K562 (cell line): Measurements from ENCODE around the gene GARNL3. TPM values are rescaled to one million over a fixed set of nuclear protein-coding genes. Genes with fewer than 3 reads are reported as not detected.

ENCODE experiments used
- BRD4 ChIP-seq: fragments of 200-600 bp; sonication (generic); IDR thresholded peaks from 2 replicates; pipeline ENCODE4 v1.6.1; 2017; ENCODE audit warnings: inconsistent platforms
- E2F3 ChIP-seq: fragments of 250-450 bp; sonication (Bioruptor Pico); IDR thresholded peaks from 2 replicates; pipeline ENCODE4 v1.4.0; 2020; ENCODE audit warnings: mild to moderate bottlenecking
- EP400 ChIP-seq: fragments of 450-650 bp; IDR thresholded peaks from 2 replicates; pipeline ENCODE4 v1.6.1; 2017; ENCODE audit warnings: antibody characterized with exemption, mild to moderate bottlenecking, moderate library complexity
- EWSR1 ChIP-seq: fragments of 450-650 bp; IDR thresholded peaks from 2 replicates; pipeline ENCODE4 v1.6.1; 2018; ENCODE audit warnings: borderline replicate concordance, mild to moderate bottlenecking, low read depth, moderate library complexity; ENCODE audit not compliant: partially characterized antibody
- FOXA3 ChIP-seq, 2 experiments: fragments of 450-650 bp in 1 of 2; sonication (generic) in 1 of 2; formaldehyde crosslinking; IDR thresholded peaks in 1 of 2; conservative IDR thresholded peaks in 1 of 2; 2 replicates each; pipeline versions ENCODE4 v1.4.0 to v1.8.0; 2020 to 2022; ENCODE audit warnings: mild to moderate bottlenecking in 2 of 2, missing genetic modification reagents in 1 of 2
- HMGXB4 ChIP-seq: sonication (generic); formaldehyde crosslinking; IDR thresholded peaks from 2 replicates; pipeline ENCODE4 v1.8.1; 2023; ENCODE audit warnings: mild to moderate bottlenecking, missing genetic modification reagents
- KLF10 ChIP-seq: fragments of 250-450 bp; sonication (Bioruptor Pico); IDR thresholded peaks from 2 replicates; pipeline ENCODE4 v1.6.1; 2021; ENCODE audit warnings: matching md5 sums
- L3MBTL2 ChIP-seq: fragments of 450-650 bp; IDR thresholded peaks from 2 replicates; pipeline ENCODE4 v1.6.1; 2016; ENCODE audit warnings: mild to moderate bottlenecking, moderate library complexity
- MAFF ChIP-seq: IDR thresholded peaks from 2 replicates; pipeline ENCODE4 v1.6.1; 2012; ENCODE audit warnings: low read length, improper control_type of control experiment
- MITF ChIP-seq: IDR thresholded peaks from 2 replicates; pipeline ENCODE4 v1.6.1; 2014; ENCODE audit warnings: antibody characterized with exemption
- MTA3 ChIP-seq: fragments of 450-650 bp; formaldehyde crosslinking; IDR thresholded peaks from 2 replicates; pipeline ENCODE4 v1.6.1; 2017; ENCODE audit warnings: mild to moderate bottlenecking, borderline replicate concordance
- NFYB ChIP-seq: IDR thresholded peaks from 2 replicates; pipeline ENCODE4 v1.6.1; 2011; ENCODE audit warnings: mild to moderate bottlenecking, moderate library complexity; ENCODE audit not compliant: insufficient read length; ENCODE audit errors: extremely low read depth
- SIN3A ChIP-seq, 2 experiments: fragments of 150-350 bp in 1 of 2; IDR thresholded peaks; 2 replicates each; pipeline ENCODE4 v1.6.1; 2011 to 2016; ENCODE audit warnings: borderline replicate concordance in 2 of 2, low read depth in 2 of 2, low read length in 2 of 2, mild to moderate bottlenecking in 2 of 2, moderate library complexity in 2 of 2; ENCODE audit not compliant: control insufficient read depth in 1 of 2
- SMARCA5 ChIP-seq: fragments of 450-650 bp; IDR thresholded peaks from 2 replicates; pipeline ENCODE4 v1.6.1; 2016
- SNIP1 ChIP-seq: fragments of 450-650 bp; IDR thresholded peaks from 2 replicates; pipeline ENCODE4 v1.7.1; 2017; ENCODE audit warnings: low read depth, mild to moderate bottlenecking
- TEAD2 ChIP-seq: fragments of 450-650 bp; IDR thresholded peaks from 2 replicates; pipeline ENCODE4 v1.6.1; 2016; ENCODE audit warnings: missing genetic modification characterization, control low read depth, missing compliant biosample characterization
- TGIF2 ChIP-seq: sonication (generic); formaldehyde crosslinking; IDR thresholded peaks from 2 replicates; pipeline ENCODE4 v1.8.1; 2022; ENCODE audit warnings: mild to moderate bottlenecking, missing genetic modification reagents, moderate library complexity
- ZC3H8 ChIP-seq: fragments of 450-650 bp; IDR thresholded peaks from 2 replicates; pipeline ENCODE4 v1.6.1; 2017
- ZNF134 ChIP-seq: fragments of 250-450 bp; sonication (Bioruptor Pico); conservative IDR thresholded peaks from 2 replicates; pipeline ENCODE4 v1.4.0; 2020
- ZNF354B ChIP-seq: fragments of 250-450 bp; sonication (Bioruptor Pico); IDR thresholded peaks from 2 replicates; pipeline ENCODE4 v1.4.0; 2020
- polyA plus RNA-seq, 8 experiments: library from polyadenylated mRNA; depleted of rRNA in 4 of 8; stranded (reverse) in 5 of 8; unstranded in 3 of 8; fragments of >200 nt; fragmentation: Nextera tagmentation in 2 of 8; fragmentation: Illumina TruSeq in 1 of 8; extraction: Ambion mirVana in 2 of 8; extraction: Trizol in 1 of 8; gene quantifications; 2 replicates each; pipeline versions ENCODE4 v1.2.1 to v1.2.3, GENCODE V29; 2011 to 2014; ENCODE audit warnings: inconsistent platforms in 1 of 8, missing spikeins in 1 of 8
- total RNA-seq, 7 experiments: library from RNA; depleted of rRNA in 6 of 7; stranded (reverse); fragments of >200 nt in 6 of 7; fragmentation: Illumina TruSeq in 2 of 7; extraction: Trizol in 2 of 7; gene quantifications; 2 replicates each; pipeline versions ENCODE4 v1.2.1 to v1.2.3, GENCODE V29; 2011 to 2021; ENCODE audit warnings: low replicate concordance in 1 of 7
- TF ChIP-seq, protein P1 (sequence below), 3 experiments: fragments of 200-800 bp in 1 of 3; sonication (Bioruptor generic) in 1 of 3; sonication (generic) in 1 of 3; formaldehyde crosslinking in 1 of 3; IDR thresholded peaks; 2 replicates each; pipeline versions ENCODE4 v1.6.1 to v1.8.0; 2016 to 2022; ENCODE audit warnings: mild to moderate bottlenecking in 2 of 3, missing compliant biosample characterization in 2 of 3, missing genetic modification characterization in 2 of 3, missing genetic modification reagents in 1 of 3
- TF ChIP-seq, protein P2 (sequence below): fragments of 250-450 bp; sonication (Bioruptor Pico); IDR thresholded peaks from 2 replicates; pipeline ENCODE4 v1.8.0; 2021; ENCODE audit warnings: moderate library complexity, mild to moderate bottlenecking, inconsistent platforms
- TF ChIP-seq, protein P3 (sequence below): fragments of 450-650 bp; formaldehyde crosslinking; conservative IDR thresholded peaks from 2 replicates; pipeline ENCODE4 v1.4.0; 2022; ENCODE audit warnings: mild to moderate bottlenecking, missing genetic modification characterization

Gene GARNL3
- total and polyA plus RNA-seq, 9 of the 15 experiments (the other 6 are each of a cell fraction or from before 2014, with no cell fraction given) = 0.35 to 2.7 (median 1.6) TPM

GRCh38 chr9:127423934-127424675 lies 159.5 kb downstream of the GARNL3 start, which contains the start of gene ZNF79 (continued):
- TF ChIP-seq ZNF354B (CRISPR knock-in tag) (0 out of 2 replicates have a peak, but pooled peaks have one; percentile 4), SMARCA5 (no peak), NFYB (no peak), E2F3 (0 out of 2 replicates have a peak, but pooled peaks have one; percentile 58), EWSR1 (no peak), ZC3H8 (no peak), MITF (no peak), MTA3 (peak; percentile 43; the same call in 1 of the 2 replicates), BRD4 (no peak), L3MBTL2 (peak; percentile 84), MAFF (no peak), SNIP1 (no peak), KLF10 (CRISPR knock-in tag) (no peak), ZNF134 (CRISPR knock-in tag) (no peak), TEAD2 (tag) (no peak), FOXA3 (CRISPR knock-in tag; conservative IDR thresholded peaks at IDR 0.05 in 1 of 2, IDR thresholded peaks at IDR 0.05 in 1 of 2) (no peak), TGIF2 (CRISPR knock-in tag) (no peak), HMGXB4 (CRISPR knock-in tag) (no peak), EP400 (peak; percentile 72), SIN3A (IDR thresholded peaks at IDR 0.05; ENCODE audit: borderline replicate concordance in 2 of 2, control insufficient read depth in 1 of 2, low read depth in 2 of 2, low read length in 2 of 2) (peak in 1 of 2 experiments; percentile 86; a peak in 1 of 4 replicates)
- TF ChIP-seq, protein P1, sequence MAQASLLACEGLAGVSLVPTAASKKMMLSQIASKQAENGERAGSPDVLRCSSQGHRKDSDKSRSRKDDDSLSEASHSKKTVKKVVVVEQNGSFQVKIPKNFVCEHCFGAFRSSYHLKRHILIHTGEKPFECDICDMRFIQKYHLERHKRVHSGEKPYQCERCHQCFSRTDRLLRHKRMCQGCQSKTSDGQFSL (CRISPR knock-in tag; IDR thresholded peaks at IDR 0.05) = no peak
- TF ChIP-seq, protein P1 (tag; IDR thresholded peaks at IDR 0.05) = no peak
- TF ChIP-seq, protein P2, sequence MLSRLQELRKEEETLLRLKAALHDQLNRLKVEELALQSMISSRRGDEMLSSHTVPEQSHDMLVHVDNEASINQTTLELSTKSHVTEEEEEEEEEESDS = peak; percentile 63; the same call in 1 of the 2 replicates
- TF ChIP-seq, protein P3, sequence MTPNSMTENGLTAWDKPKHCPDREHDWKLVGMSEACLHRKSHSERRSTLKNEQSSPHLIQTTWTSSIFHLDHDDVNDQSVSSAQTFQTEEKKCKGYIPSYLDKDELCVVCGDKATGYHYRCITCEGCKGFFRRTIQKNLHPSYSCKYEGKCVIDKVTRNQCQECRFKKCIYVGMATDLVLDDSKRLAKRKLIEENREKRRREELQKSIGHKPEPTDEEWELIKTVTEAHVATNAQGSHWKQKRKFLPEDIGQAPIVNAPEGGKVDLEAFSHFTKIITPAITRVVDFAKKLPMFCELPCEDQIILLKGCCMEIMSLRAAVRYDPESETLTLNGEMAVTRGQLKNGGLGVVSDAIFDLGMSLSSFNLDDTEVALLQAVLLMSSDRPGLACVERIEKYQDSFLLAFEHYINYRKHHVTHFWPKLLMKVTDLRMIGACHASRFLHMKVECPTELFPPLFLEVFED (CRISPR knock-in tag) = no peak
